Panc1 (cell line): ENCODE results near the gene KMT2E.

Source experiments
- POLR2AphosphoS5 ChIP-seq: IDR thresholded peaks from 2 replicates; pipeline ENCODE4 v1.6.1; 2012; ENCODE audit warnings: mild to moderate bottlenecking, low read depth, low read length, moderate library complexity
- TCF7L2 ChIP-seq: IDR thresholded peaks from 2 replicates; pipeline ENCODE4 v1.6.1; 2011; ENCODE audit warnings: mild to moderate bottlenecking, low read depth, low read length, inconsistent platforms
- TF ChIP-seq, protein P1 (sequence below): fragments of 450-650 bp; IDR thresholded peaks from 2 replicates; pipeline ENCODE4 v1.5.1; 2017; ENCODE audit warnings: mild to moderate bottlenecking
- TF ChIP-seq, protein P2 (sequence below), 2 experiments: IDR thresholded peaks; 2 replicates each; pipeline ENCODE4 v1.6.1; 2011 to 2012; ENCODE audit warnings: low read depth in 2 of 2, control low read depth in 1 of 2, low read length in 1 of 2, mild to moderate bottlenecking in 1 of 2, moderate library complexity in 1 of 2; ENCODE audit not compliant: insufficient read depth in 1 of 2

DNA sequence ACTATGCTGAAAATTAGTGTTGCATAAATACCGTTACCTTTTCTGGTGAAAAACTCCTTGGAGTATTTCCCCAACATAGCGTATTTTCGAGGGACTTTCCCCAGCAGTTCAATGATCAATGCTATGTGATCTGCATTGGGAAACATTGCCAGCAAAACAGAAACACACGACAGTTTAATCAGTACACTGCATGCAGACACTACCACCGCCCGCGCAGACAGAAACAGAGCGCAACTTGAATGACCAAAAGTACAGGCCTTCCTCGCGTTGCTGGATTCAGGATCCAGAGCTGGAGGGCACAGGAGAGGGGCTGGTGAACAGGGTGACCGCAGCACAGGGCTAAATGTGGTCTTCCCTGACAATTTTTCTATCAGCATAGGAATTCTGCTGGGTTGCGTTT lies 111.7 kb downstream of the KMT2E start:
- TF ChIP-seq, protein P1, sequence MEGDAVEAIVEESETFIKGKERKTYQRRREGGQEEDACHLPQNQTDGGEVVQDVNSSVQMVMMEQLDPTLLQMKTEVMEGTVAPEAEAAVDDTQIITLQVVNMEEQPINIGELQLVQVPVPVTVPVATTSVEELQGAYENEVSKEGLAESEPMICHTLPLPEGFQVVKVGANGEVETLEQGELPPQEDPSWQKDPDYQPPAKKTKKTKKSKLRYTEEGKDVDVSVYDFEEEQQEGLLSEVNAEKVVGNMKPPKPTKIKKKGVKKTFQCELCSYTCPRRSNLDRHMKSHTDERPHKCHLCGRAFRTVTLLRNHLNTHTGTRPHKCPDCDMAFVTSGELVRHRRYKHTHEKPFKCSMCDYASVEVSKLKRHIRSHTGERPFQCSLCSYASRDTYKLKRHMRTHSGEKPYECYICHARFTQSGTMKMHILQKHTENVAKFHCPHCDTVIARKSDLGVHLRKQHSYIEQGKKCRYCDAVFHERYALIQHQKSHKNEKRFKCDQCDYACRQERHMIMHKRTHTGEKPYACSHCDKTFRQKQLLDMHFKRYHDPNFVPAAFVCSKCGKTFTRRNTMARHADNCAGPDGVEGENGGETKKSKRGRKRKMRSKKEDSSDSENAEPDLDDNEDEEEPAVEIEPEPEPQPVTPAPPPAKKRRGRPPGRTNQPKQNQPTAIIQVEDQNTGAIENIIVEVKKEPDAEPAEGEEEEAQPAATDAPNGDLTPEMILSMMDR = no peak
- TF ChIP-seq POLR2AphosphoS5 (no peak), TCF7L2 (no peak)
- TF ChIP-seq, protein P2, sequence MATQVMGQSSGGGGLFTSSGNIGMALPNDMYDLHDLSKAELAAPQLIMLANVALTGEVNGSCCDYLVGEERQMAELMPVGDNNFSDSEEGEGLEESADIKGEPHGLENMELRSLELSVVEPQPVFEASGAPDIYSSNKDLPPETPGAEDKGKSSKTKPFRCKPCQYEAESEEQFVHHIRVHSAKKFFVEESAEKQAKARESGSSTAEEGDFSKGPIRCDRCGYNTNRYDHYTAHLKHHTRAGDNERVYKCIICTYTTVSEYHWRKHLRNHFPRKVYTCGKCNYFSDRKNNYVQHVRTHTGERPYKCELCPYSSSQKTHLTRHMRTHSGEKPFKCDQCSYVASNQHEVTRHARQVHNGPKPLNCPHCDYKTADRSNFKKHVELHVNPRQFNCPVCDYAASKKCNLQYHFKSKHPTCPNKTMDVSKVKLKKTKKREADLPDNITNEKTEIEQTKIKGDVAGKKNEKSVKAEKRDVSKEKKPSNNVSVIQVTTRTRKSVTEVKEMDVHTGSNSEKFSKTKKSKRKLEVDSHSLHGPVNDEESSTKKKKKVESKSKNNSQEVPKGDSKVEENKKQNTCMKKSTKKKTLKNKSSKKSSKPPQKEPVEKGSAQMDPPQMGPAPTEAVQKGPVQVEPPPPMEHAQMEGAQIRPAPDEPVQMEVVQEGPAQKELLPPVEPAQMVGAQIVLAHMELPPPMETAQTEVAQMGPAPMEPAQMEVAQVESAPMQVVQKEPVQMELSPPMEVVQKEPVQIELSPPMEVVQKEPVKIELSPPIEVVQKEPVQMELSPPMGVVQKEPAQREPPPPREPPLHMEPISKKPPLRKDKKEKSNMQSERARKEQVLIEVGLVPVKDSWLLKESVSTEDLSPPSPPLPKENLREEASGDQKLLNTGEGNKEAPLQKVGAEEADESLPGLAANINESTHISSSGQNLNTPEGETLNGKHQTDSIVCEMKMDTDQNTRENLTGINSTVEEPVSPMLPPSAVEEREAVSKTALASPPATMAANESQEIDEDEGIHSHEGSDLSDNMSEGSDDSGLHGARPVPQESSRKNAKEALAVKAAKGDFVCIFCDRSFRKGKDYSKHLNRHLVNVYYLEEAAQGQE (IDR thresholded peaks at IDR 0.05; ENCODE audit: insufficient read depth in 1 of 2, low read depth in 2 of 2, low read length in 1 of 2) = no peak
